ENCODE measurements around the gene RASA2. TPM values are rescaled to one million over a fixed set of nuclear protein-coding genes. Genes with fewer than 3 reads are reported as not detected.

RASA2 gene
- total and polyA plus RNA-seq, 10 of the 15 experiments (the other 5 are each of a cell fraction or from before 2014, with no cell fraction given) = 1.9 to 9.4 (median 7.2) TPM

- no peak overlapping the region for H3K4me3 ChIP-seq
- H3K4me2 ChIP-seq (ENCODE audit: control insufficient read depth, insufficient read depth) = peak overlapping the region; percentile 56; the same call in 1 of the 2 replicates
- 0% methylated on average over 2 of the region's 3 CpGs for WGBS (ENCODE audit: insufficient coverage, insufficient replicate concordance, low lambda C conversion rate, missing lambda C conversion rate)
- BruUV-seq (replicated peaks) = no TSS peak
- ChIA-PET CTCF (interaction anchor here (0.6 to 5.4 kb wide), 36 partner anchors 9 to 763 kb away, joined by 3 to 97 read pairs (median 8); no protein-coding TSS in a partner anchor), POLR2A (interaction anchor here (0.6 to 2.5 kb wide), 20 partner anchors 14 to 203 kb away, joined by 3 to 13 read pairs (median 4); no protein-coding TSS in a partner anchor), RAD21 (ENCODE audit: unreplicated experiment) (interaction anchor here (0.6 to 8.3 kb wide), 27 partner anchors 8 to 439 kb away, joined by 3 to 85 read pairs (median 6); partner anchors contain the start of gene ZBTB38), SMC1A (ENCODE audit: uncharacterized antibody, unreplicated experiment) (interaction anchor here (0.8 to 12.0 kb wide), 16 partner anchors 9 to 157 kb away, joined by 3 to 209 read pairs (median 32); partner anchors contain the start of gene ZBTB38)
- H3K36me3 ChIP-seq (ENCODE audit: control insufficient read depth in 2 of 2, insufficient read depth in 2 of 2, low read length in 1 of 2) = peaks cover 14 to 46% of the 10 kb centered on the region in 2 experiments
- peak overlapping the region; percentile 73 for H3K27ac ChIP-seq (ENCODE audit: control insufficient read depth, insufficient read depth)
- H3K4me1 ChIP-seq (ENCODE audit: control insufficient read depth, insufficient read depth, low read length) = peaks cover 31% of the 10 kb centered on the region
- no peaks in the 10 kb centered on the region for H3K27me3 ChIP-seq (replicated peaks in 1 of 2; ENCODE audit: control insufficient read depth in 2 of 2, insufficient read depth in 2 of 2, low read length in 1 of 2)
- intact Hi-C loops (cut with micrococcal nuclease; ENCODE audit: unreplicated experiment) (loop anchor here (1.0 to 5.0 kb wide), 4 partner anchors 30 to 129 kb away; no protein-coding TSS in a partner anchor), in situ Hi-C loops (cut with MboI) (loop anchor here (5.0 kb wide), 1 partner anchor 74 kb away; the partner anchor contains the start of gene ZBTB38)
- no peaks in the 10 kb centered on the region for H3K9me3 ChIP-seq (replicated peaks; ENCODE audit: control insufficient read depth, insufficient read depth, low read length)
- no peaks in the 10 kb centered on the region for H4K20me1 ChIP-seq (ENCODE audit: control insufficient read depth, insufficient read depth)
- no peak overlapping the region for H2AFZ ChIP-seq (ENCODE audit: control insufficient read depth, low read depth, low read length)
- peaks cover 43% of the 10 kb centered on the region for H3K79me2 ChIP-seq (ENCODE audit: control insufficient read depth, insufficient read depth, low read length)
- no peak overlapping the region for H3K9ac ChIP-seq (ENCODE audit: control insufficient read depth, insufficient read depth, low read length)
- no peak for FAIRE-seq
- ATAC-seq = peak; percentile 40
- no peak for DNase-seq (ENCODE audit: low read depth, low spot score)
- TF ChIP-seq PML (IDR thresholded peaks at IDR 0.05; ENCODE audit: low read length) (peak; percentile 9; the same call in 1 of the 2 replicates), TBL1XR1 (IDR thresholded peaks at IDR 0.05; ENCODE audit: low read depth, low read length) (no peak), NBN (IDR thresholded peaks at IDR 0.05) (0 out of 2 replicates have a peak, but pooled peaks have one; percentile 8), RAD51 (IDR thresholded peaks at IDR 0.05) (no peak), USF1 (IDR thresholded peaks at IDR 0.05; ENCODE audit: borderline replicate concordance, extremely low read length, insufficient read depth, low read depth, low read length) (no peak), TCF7 (IDR thresholded peaks at IDR 0.05; ENCODE audit: borderline replicate concordance) (no peak)
These were observed 45.9 kb upstream of the RASA2 start for GRCh38 chr3:141440942-141441341.

Measured in GM12878 (cell line).